Prostate gland (tissue), 2 donors: ENCODE data around the gene MPC1L. TPM values are rescaled to one million over a fixed set of nuclear protein-coding genes. Genes with fewer than 3 reads are reported as not detected.
"Not testable (repeated sequence)": the region's sequence is repeated elsewhere in the genome, so short reads cannot be mapped to it uniquely, and the experiment has no call there.

ENCODE experiments used
- DNase-seq: peaks from one replicate; pipeline ENCODE4 v3.0.0-alpha.2; 2019; ENCODE audit warnings: low spot score
- H3K27ac ChIP-seq, 2 donors: fragments of 200-600 bp; sonication (generic); 2 replicates each; pipeline ENCODE4 v1.5.1; 2017 to 2019
- H3K27me3 ChIP-seq: fragments of 200-600 bp; sonication (generic); replicated peaks from 2 replicates; pipeline ENCODE4 v1.5.1; 2019; ENCODE audit not compliant: insufficient read depth
- H3K36me3 ChIP-seq, 2 donors: fragments of 200-600 bp; sonication (generic); 1 replicate in 1 of 2; 2 replicates in 1 of 2; pipeline versions ENCODE4 v1.5.1 to v1.8.1; 2017 to 2019
- H3K4me1 ChIP-seq: fragments of 200-600 bp; sonication (generic); replicated peaks from 2 replicates; pipeline ENCODE4 v1.5.1; 2019
- H3K4me3 ChIP-seq, 2 donors: fragments of 200-600 bp; sonication (generic); 2 replicates each; pipeline ENCODE4 v1.5.1; 2017 to 2019
- H3K9me3 ChIP-seq: fragments of 200-600 bp; sonication (generic); 2 replicates; pipeline ENCODE4 v1.5.1; 2017
- POLR2A ChIP-seq: fragments of 450-650 bp; IDR thresholded peaks from one replicate; pipeline ENCODE4 v1.6.1; 2016; ENCODE audit warnings: antibody characterized with exemption, mild to moderate bottlenecking
- POLR2AphosphoS5 ChIP-seq: sonication (generic); formaldehyde crosslinking; IDR thresholded peaks from one replicate; pipeline ENCODE4 v1.6.1; 2017; ENCODE audit warnings: antibody characterized with exemption
- WGBS: methylation state at CpG from one replicate; pipeline ENCODE4 v1.1.5; 2018; 5-methylcytosine and 5-hydroxymethylcytosine counted together
- intact Hi-C: fragments of 100-400 bp; cut with DNase I; formaldehyde crosslinking; loops from one replicate; pipeline ENCODE4 v1.14.2; 2022
- total RNA-seq, 2 donors: library from RNA; depleted of rRNA; stranded (reverse); fragments of >200 nt; gene quantifications; one replicate each; pipeline ENCODE4 v1.1.0, GENCODE V29; 2016
- TF ChIP-seq, protein P1 (sequence below), 4 experiments: fragments of 200-600 bp in 2 of 4; fragments of 450-650 bp in 2 of 4; sonication (generic) in 2 of 4; IDR thresholded peaks; 1 replicate in 3 of 4; 2 replicates in 1 of 4; pipeline ENCODE4 v1.5.1; 2016 to 2019; ENCODE audit warnings: antibody characterized with exemption in 4 of 4, mild to moderate bottlenecking in 2 of 4, moderate library complexity in 2 of 4

The MPC1L gene
- 1 to 10 TPM in 1 of 2 donors, not detected in 1; 2.6 TPM for total RNA-seq

DNA sequence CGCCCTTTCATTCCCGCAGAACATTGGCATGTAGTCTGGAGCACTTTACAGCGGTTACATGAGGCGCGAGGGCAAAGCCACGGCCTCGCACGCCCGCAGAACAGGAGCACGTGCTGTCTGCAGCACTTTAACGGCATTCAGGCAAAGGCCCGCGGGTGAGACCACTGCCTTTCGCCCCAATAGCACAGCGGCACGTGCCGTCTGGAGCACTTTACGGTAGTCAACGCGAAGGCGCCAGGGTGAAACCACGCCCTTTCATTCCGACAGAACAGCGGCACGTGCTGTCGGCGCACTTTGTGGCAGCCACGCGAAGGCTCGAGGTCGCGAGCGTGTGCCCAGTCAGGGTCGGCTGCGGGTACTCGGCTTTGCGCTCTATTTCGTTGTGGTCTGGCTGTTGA, at the start of gene MPC1L:
TSS of gene MPC1L (plus strand) at position 290 of the 398 bp plus-strand sequence. CDS start 138 bp downstream, outside the sequence.
- TF ChIP-seq, protein P1, sequence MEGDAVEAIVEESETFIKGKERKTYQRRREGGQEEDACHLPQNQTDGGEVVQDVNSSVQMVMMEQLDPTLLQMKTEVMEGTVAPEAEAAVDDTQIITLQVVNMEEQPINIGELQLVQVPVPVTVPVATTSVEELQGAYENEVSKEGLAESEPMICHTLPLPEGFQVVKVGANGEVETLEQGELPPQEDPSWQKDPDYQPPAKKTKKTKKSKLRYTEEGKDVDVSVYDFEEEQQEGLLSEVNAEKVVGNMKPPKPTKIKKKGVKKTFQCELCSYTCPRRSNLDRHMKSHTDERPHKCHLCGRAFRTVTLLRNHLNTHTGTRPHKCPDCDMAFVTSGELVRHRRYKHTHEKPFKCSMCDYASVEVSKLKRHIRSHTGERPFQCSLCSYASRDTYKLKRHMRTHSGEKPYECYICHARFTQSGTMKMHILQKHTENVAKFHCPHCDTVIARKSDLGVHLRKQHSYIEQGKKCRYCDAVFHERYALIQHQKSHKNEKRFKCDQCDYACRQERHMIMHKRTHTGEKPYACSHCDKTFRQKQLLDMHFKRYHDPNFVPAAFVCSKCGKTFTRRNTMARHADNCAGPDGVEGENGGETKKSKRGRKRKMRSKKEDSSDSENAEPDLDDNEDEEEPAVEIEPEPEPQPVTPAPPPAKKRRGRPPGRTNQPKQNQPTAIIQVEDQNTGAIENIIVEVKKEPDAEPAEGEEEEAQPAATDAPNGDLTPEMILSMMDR (IDR thresholded peaks at IDR 0.05), result no peak
- TF ChIP-seq POLR2AphosphoS5, result no peak
- no peak for TF ChIP-seq POLR2A
- WGBS, result 94% methylated on average over 23 of the region's 38 CpGs
- H3K36me3 ChIP-seq, result no peaks in the 10 kb centered on the region
- DNase-seq, result no peak
- H3K4me3 ChIP-seq, result no peak within 1 kb of the TSS
- H3K27ac ChIP-seq, result no peak within 1 kb of the TSS
- no peaks in the 10 kb centered on the region for H3K4me1 ChIP-seq
- H3K9me3 ChIP-seq, result no peaks in the 10 kb centered on the region
- intact Hi-C loops, result no loop called here
- H3K27me3 ChIP-seq, result no peaks in the 10 kb centered on the region

DNA sequence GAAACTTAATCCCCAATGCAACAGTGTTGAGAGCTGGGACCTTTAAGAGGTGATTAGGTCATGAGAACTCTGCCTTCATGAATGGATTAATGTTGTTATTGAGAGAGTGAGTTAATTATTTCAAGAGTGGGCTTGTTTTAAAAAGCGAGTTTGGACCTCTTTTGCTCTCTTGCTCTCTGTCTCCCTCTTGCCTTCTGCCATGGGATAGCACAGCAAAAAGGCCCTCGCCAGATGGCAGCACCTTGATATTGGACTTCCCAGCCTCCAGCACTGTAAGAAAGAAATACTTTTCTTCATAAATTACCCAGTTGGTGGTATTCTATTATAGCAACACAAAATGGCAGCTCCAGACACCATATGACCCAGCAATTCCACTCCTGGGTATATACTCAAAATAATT, 49.5 kb upstream of the MPC1L start:
- no peak overlapping the region for H3K4me3 ChIP-seq

DNA sequence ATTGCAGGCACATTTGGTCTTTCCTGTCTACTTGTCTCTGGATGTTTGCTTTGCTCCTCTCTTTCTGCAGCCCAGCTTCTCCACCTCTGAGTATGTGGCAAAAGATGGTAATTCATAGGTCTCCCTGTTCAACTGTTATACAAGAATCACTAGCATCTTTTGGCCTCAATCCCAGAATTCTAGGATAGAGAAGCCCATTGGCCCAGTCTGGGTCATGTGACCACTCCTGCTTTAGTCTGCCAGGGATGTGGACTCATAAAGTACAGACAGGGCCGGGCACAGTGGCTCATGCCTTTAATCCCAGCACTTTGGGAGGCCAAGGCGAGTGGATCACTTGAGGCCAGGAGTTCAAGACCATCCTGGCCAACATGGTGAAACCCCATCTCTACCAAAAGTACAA, 47.8 kb upstream of the MPC1L start:
- H3K27me3 ChIP-seq, intact Hi-C loops, H3K36me3 ChIP-seq, H3K9me3 ChIP-seq, H3K4me1 ChIP-seq, H3K4me3 ChIP-seq, H3K27ac ChIP-seq: not testable (repeated sequence)
- DNase-seq, result peak; percentile 6
- WGBS, result 13% methylated on average over 2 of the region's 2 CpGs

More for the DNA sequence above, 49.5 kb upstream of the MPC1L start:
- intact Hi-C loops, result no loop called here
- no peak overlapping the region for H3K27ac ChIP-seq
- 56% methylated on average over 2 of the region's 2 CpGs for WGBS
- no peaks in the 10 kb centered on the region for H3K27me3 ChIP-seq
- no peaks in the 10 kb centered on the region for H3K4me1 ChIP-seq
- TF ChIP-seq, protein P1 (IDR thresholded peaks at IDR 0.05), result peak in 1 of 4 experiments; percentile 17
- TF ChIP-seq POLR2AphosphoS5, result no peak
- no peaks in the 10 kb centered on the region for H3K36me3 ChIP-seq
- DNase-seq, result no peak
- H3K9me3 ChIP-seq, result no peaks in the 10 kb centered on the region

DNA sequence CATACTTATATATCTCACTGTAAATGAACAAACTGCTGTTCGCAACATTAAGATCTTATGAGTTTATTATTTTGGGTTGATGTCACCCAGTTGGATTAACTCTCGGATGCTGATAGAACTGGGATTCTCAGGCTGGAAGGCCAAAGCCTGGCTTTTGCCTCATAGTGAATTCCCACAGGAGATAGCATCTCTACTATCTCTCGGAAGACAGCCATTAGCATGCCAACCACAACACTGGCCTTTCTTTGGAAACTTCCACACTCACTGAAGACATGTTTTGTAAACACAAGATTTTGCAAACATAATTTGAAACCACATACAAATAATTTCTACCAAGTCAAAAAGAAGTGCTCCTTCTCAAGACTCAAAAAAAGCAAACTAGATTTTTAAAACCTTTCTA, 46.9 kb upstream of the MPC1L start:
- H3K36me3 ChIP-seq, result no peaks in the 10 kb centered on the region
- no peaks in the 10 kb centered on the region for H3K9me3 ChIP-seq
- H3K4me1 ChIP-seq, result no peaks in the 10 kb centered on the region
- no peaks in the 10 kb centered on the region for H3K27me3 ChIP-seq
- no peak overlapping the region for H3K27ac ChIP-seq
- DNase-seq, result no peak
- intact Hi-C loops, result no loop called here
- WGBS, result 75% methylated on average over 3 of the region's 3 CpGs
- no peak for TF ChIP-seq POLR2AphosphoS5
- no peak overlapping the region for H3K4me3 ChIP-seq

DNA sequence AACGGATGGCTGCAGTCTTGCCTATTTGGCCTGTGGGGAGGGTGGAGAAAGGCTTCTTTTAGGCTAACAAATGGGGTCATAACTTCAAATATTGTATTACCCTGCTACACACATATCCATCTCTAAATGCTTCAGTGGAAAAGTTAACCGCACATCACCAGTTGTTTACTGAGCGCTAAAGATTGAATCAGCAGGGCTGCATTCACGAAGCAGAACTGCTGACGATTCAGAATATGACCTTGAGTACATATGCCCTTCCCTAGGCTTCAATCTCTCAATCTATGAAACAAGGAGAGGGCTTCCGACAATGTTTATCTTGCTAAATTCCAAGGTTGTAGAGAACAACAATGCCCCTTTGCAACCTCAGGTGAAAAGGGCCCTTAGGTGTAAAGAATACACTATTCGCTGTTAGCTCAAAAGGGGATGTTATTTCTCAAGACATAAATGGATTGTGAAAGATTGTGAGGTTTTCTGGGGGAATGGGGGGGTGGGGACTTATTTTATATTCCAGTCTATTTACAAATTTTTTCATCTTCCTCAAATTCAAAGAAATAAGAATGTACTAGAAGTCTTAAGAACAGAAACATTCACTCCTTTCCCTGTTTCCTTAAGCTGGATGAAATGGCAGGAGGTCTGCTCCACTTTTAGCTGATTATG, 45.1 kb upstream of the MPC1L start:
- no peaks in the 10 kb centered on the region for H3K9me3 ChIP-seq
- no peak overlapping the region for H3K4me3 ChIP-seq
- no peaks in the 10 kb centered on the region for H3K4me1 ChIP-seq
- H3K27ac ChIP-seq, result no peak overlapping the region
- WGBS, result 64% methylated on average over 7 of the region's 7 CpGs
- no peaks in the 10 kb centered on the region for H3K27me3 ChIP-seq
- no peak for DNase-seq
- no peaks in the 10 kb centered on the region for H3K36me3 ChIP-seq
- intact Hi-C loops, result no loop called here
- TF ChIP-seq POLR2AphosphoS5, result no peak
- TF ChIP-seq, protein P1 (IDR thresholded peaks at IDR 0.05), result no peak
- TF ChIP-seq POLR2A, result no peak

DNA sequence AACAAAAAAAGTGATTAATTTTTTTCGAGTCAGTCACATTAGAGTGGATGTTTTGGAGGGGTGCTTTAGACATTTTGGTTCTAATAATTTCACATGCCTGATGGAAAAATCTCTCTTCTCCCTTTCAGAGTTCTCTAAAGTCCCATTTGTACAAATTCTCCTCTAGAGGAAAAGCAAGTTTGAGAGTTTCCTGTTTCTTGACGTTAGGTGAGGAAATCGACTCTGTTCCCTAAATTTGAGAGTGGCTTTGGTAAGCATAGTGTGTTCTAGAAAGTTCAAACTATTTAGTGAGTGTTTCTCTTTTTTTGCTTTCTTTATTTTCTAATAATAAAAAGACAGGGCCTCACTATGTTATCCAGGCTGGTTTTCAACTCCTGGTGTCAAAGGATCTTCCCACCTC, 44.1 kb upstream of the MPC1L start:
- Histone ChIP-seq H3K27ac (no peak overlapping the region), H3K36me3 (no peaks in the 10 kb centered on the region), H3K27me3 (no peaks in the 10 kb centered on the region), H3K9me3 (no peaks in the 10 kb centered on the region), H3K4me1 (no peaks in the 10 kb centered on the region), H3K4me3 (no peak overlapping the region)
- TF ChIP-seq POLR2AphosphoS5 (no peak), POLR2A (no peak)
- TF ChIP-seq, protein P1 (IDR thresholded peaks at IDR 0.05), result no peak
- WGBS, result 86% methylated on average over 3 of the region's 3 CpGs
- intact Hi-C loops, result no loop called here
- DNase-seq, result no peak
